A549 (cell line): ENCODE data around the gene ZNF219. TPM values are rescaled to one million over a fixed set of nuclear protein-coding genes. Genes with fewer than 3 reads are reported as not detected.

Experiments used
- ATAC-seq, 2 experiments: fragments of 200-7000 bp in 1 of 2; fragments of >200 bp in 1 of 2; cut with Nextera tagmentation in 1 of 2; cut with Tn5 transposase in 1 of 2; 3 replicates each; pipeline versions ENCODE4 v1.8.0 to v1.9.1; 2018 to 2020; ENCODE audit warnings: mild to moderate bottlenecking in 1 of 2, moderate library complexity in 1 of 2
- CTCF ChIA-PET: fragments of 300-600 bp; sonication (Branson Sonifier 250); formaldehyde crosslinking; extraction: SDS; loops from one replicate; lab custom pipeline; 2021; ENCODE audit warnings: antibody characterized with exemption, inconsistent platforms; lab: Yijun Ruan, JAX
- POLR2A ChIA-PET: fragments of 350-600 bp; formaldehyde crosslinking; extraction: SDS; loops from one replicate; lab custom pipeline; 2021; ENCODE audit warnings: antibody characterized with exemption, inconsistent platforms; lab: Yijun Ruan, JAX
- DNase-seq, 2 experiments: peaks; one replicate each; pipeline versions ENCODE4 v3.0.0 to v3.0.0-alpha.2; 2011 to 2016; ENCODE audit warnings: low read depth in 1 of 2, low spot score in 1 of 2
- FAIRE-seq: peaks from 2 replicates; lab custom pipeline; 2011; peaks lifted over from hg19 to GRCh38; lab: Jason Lieb, UNC
- H3K27ac ChIP-seq, 2 experiments: fragments of >200 bp; sonication (Bioruptor Twin); formaldehyde crosslinking; 3 replicates each; pipeline ENCODE4 v1.5.1; 2016 to 2017
- H3K4me1 ChIP-seq: fragments of >200 bp; sonication (Bioruptor Twin); formaldehyde crosslinking; 3 replicates; pipeline ENCODE4 v1.6.1; 2016
- H3K4me2 ChIP-seq: fragments of >200 bp; sonication (Bioruptor Twin); formaldehyde crosslinking; 3 replicates; pipeline ENCODE4 v1.6.1; 2016
- H3K4me3 ChIP-seq: fragments of >200 bp; sonication (Bioruptor Twin); formaldehyde crosslinking; 3 replicates; pipeline ENCODE4 v1.5.1; 2016
- H3K9me3 ChIP-seq: fragments of >200 bp; sonication (Bioruptor Twin); formaldehyde crosslinking; 3 replicates; pipeline ENCODE4 v1.6.1; 2016
- CBX8 ChIP-seq: fragments of 200-600 bp; sonication (generic); IDR thresholded peaks from 2 replicates; pipeline ENCODE4 v1.6.1; 2016
- EHF ChIP-seq: fragments of 250-450 bp; sonication (Bioruptor Pico); IDR thresholded peaks from 2 replicates; pipeline ENCODE4 v1.5.0; 2020; ENCODE audit warnings: mild to moderate bottlenecking
- EP300 ChIP-seq, 2 experiments: fragments of >200 bp; sonication (Bioruptor Twin); formaldehyde crosslinking; IDR thresholded peaks; 2 replicates in 1 of 2; 3 replicates in 1 of 2; pipeline ENCODE4 v1.6.1; 2016 to 2017
- HDAC2 ChIP-seq: fragments of 200-600 bp; sonication (generic); IDR thresholded peaks from 2 replicates; pipeline ENCODE4 v1.6.1; 2016
- HOXA7 ChIP-seq: fragments of 250-450 bp; sonication (Bioruptor Pico); IDR thresholded peaks from 2 replicates; pipeline ENCODE4 v1.5.0; 2020; ENCODE audit warnings: mild to moderate bottlenecking, moderate library complexity
- HOXB5 ChIP-seq: fragments of 250-450 bp; sonication (Bioruptor Pico); IDR thresholded peaks from 2 replicates; pipeline ENCODE4 v1.5.0; 2020; ENCODE audit warnings: mild to moderate bottlenecking, moderate library complexity
- JUNB ChIP-seq: fragments of >200 bp; sonication (Bioruptor Twin); formaldehyde crosslinking; IDR thresholded peaks from 2 replicates; pipeline ENCODE4 v1.6.1; 2016
- KDM5A ChIP-seq: fragments of 200-600 bp; sonication (generic); IDR thresholded peaks from 2 replicates; pipeline ENCODE4 v1.6.1; 2016; ENCODE audit warnings: antibody characterized with exemption, mild to moderate bottlenecking
- MAFK ChIP-seq: fragments of 450-650 bp; IDR thresholded peaks from 2 replicates; pipeline ENCODE4 v1.6.1; 2014; ENCODE audit not compliant: partially characterized antibody
- MYC ChIP-seq: IDR thresholded peaks from 2 replicates; pipeline ENCODE4 v1.6.1; 2012; ENCODE audit warnings: mild to moderate bottlenecking, inconsistent platforms, low read length, improper control_type of control experiment, borderline replicate concordance
- NPAS2 ChIP-seq: fragments of 250-450 bp; sonication (Bioruptor Pico); IDR thresholded peaks from 2 replicates; pipeline ENCODE4 v1.8.0; 2022; ENCODE audit warnings: mild to moderate bottlenecking, moderate library complexity, borderline replicate concordance
- NR3C1 ChIP-seq: fragments of >200 bp; sonication (Bioruptor Twin); formaldehyde crosslinking; IDR thresholded peaks from 3 replicates; pipeline ENCODE4 v1.6.1; 2017
- PHF8 ChIP-seq: fragments of 200-600 bp; sonication (generic); IDR thresholded peaks from 2 replicates; pipeline ENCODE4 v1.6.1; 2016; ENCODE audit warnings: low read depth, mild to moderate bottlenecking, antibody characterized with exemption, moderate library complexity, borderline replicate concordance
- POLR2AphosphoS2 ChIP-seq: conservative IDR thresholded peaks from 2 replicates; pipeline ENCODE4 v1.6.1; 2012; ENCODE audit warnings: low read length, improper control_type of control experiment, inconsistent platforms
- RAD21 ChIP-seq, 2 experiments: fragments of >200 bp in 1 of 2; sonication (Bioruptor Twin) in 1 of 2; formaldehyde crosslinking in 1 of 2; IDR thresholded peaks in 1 of 2; conservative IDR thresholded peaks in 1 of 2; 2 replicates in 1 of 2; 3 replicates in 1 of 2; pipeline ENCODE4 v1.6.1; 2012 to 2018; ENCODE audit warnings: inconsistent platforms in 1 of 2
- RARB ChIP-seq: fragments of 250-450 bp; sonication (Bioruptor Pico); IDR thresholded peaks from 2 replicates; pipeline ENCODE4 v1.8.0; 2021; ENCODE audit warnings: mild to moderate bottlenecking, moderate library complexity
- SMC3 ChIP-seq: fragments of >200 bp; sonication (Bioruptor Twin); formaldehyde crosslinking; IDR thresholded peaks from 3 replicates; pipeline ENCODE4 v1.6.1; 2018; ENCODE audit warnings: inconsistent platforms
- SREBF2 ChIP-seq: fragments of 450-650 bp; IDR thresholded peaks from 2 replicates; pipeline ENCODE4 v1.6.1; 2014; ENCODE audit warnings: mild to moderate bottlenecking, moderate library complexity
- TFCP2L1 ChIP-seq: fragments of 250-450 bp; sonication (Bioruptor Pico); IDR thresholded peaks from 2 replicates; pipeline ENCODE4 v1.5.0; 2021; ENCODE audit warnings: mild to moderate bottlenecking
- TP53 ChIP-seq: fragments of 250-450 bp; sonication (Bioruptor Pico); IDR thresholded peaks from 2 replicates; pipeline ENCODE4 v1.5.0; 2021; ENCODE audit warnings: mild to moderate bottlenecking, moderate library complexity
- ZC3H11A ChIP-seq: fragments of 450-650 bp; IDR thresholded peaks from 2 replicates; pipeline ENCODE4 v1.6.1; 2014; ENCODE audit warnings: antibody characterized with exemption, mild to moderate bottlenecking
- ZFP36 ChIP-seq: fragments of 450-650 bp; IDR thresholded peaks from 2 replicates; pipeline ENCODE4 v1.6.1; 2014; ENCODE audit warnings: borderline replicate concordance; ENCODE audit not compliant: partially characterized antibody
- ZNF302 ChIP-seq: fragments of 250-450 bp; sonication (Bioruptor Pico); IDR thresholded peaks from 2 replicates; pipeline ENCODE4 v1.9.0; 2021; ENCODE audit warnings: inconsistent platforms, mild to moderate bottlenecking, moderate library complexity
- WGBS: methylation state at CpG from one replicate; pipeline ENCODE4 v1.1.6; 2017; ENCODE audit errors: missing lambda C conversion rate; 5-methylcytosine and 5-hydroxymethylcytosine counted together
- polyA plus RNA-seq, 4 experiments: library from polyadenylated mRNA; depleted of rRNA in 3 of 4; stranded (reverse); fragments of >200 nt; fragmentation: RNase III in 1 of 4; extraction: RNeasy Plus Mini Kit Qiagen cat#74134 plus additional on column Dnase treatment in 1 of 4; gene quantifications; 2 replicates in 3 of 4; 3 replicates in 1 of 4; pipeline ENCODE4 v1.2.3, GENCODE V29; 2011 to 2017
- TF ChIP-seq, protein P1 (sequence below): fragments of >200 bp; sonication (Bioruptor Twin); formaldehyde crosslinking; IDR thresholded peaks from 2 replicates; pipeline ENCODE4 v1.6.1; 2016
- TF ChIP-seq, protein P2 (sequence below): fragments of >200 bp; sonication (Bioruptor Twin); formaldehyde crosslinking; IDR thresholded peaks from 3 replicates; pipeline ENCODE4 v1.5.1; 2016
- TF ChIP-seq, protein P3 (sequence below): fragments of >200 bp; sonication (Bioruptor Twin); formaldehyde crosslinking; IDR thresholded peaks from 3 replicates; pipeline ENCODE4 v1.6.1; 2016

ZNF219 gene
- polyA plus RNA-seq, 2 of the 4 experiments (the other 2 are of a cell fraction), result 17.3 to 31.0 TPM

DNA sequence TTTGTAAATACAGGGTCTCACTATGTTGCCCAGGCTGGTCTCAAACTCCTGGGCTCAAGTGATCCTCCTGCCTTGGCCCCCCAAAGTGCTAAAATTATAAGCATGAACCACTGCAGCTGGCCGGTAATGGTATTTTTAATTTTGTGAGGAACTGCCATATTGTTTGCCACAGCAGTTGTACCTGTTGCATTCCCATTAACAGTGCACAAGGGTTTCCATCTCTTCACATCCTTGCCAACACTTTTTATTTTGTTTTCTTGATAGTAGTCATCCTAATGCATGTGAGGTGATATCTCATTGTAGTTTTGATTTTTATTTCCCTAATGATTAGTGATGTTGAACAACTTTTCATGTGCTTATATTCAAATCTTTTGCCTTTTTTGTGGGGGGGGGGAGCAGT, 43.9 kb upstream of the ZNF219 start:
- ChIA-PET CTCF (interaction anchor here (1.2 kb wide), 1 partner anchor 128 kb away, joined by 3 read pairs; no protein-coding TSS in a partner anchor), POLR2A (no interaction called here)
- H3K27ac ChIP-seq, result no peak overlapping the region
- no peak for TF ChIP-seq ZNF302 (CRISPR knock-in tag)
- TF ChIP-seq CBX8, result no peak
- TF ChIP-seq SREBF2, result no peak
- TF ChIP-seq NR3C1, result no peak
- TF ChIP-seq, protein P1, sequence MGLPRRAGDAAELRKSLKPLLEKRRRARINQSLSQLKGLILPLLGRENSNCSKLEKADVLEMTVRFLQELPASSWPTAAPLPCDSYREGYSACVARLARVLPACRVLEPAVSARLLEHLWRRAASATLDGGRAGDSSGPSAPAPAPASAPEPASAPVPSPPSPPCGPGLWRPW, result no peak
- TF ChIP-seq MAFK, result no peak
- TF ChIP-seq HOXB5 (CRISPR knock-in tag), result no peak
- no peak for TF ChIP-seq KDM5A
- no peak for TF ChIP-seq HOXA7 (CRISPR knock-in tag)
- TF ChIP-seq TP53 (CRISPR knock-in tag), result no peak
- no peak for TF ChIP-seq MYC
- TF ChIP-seq JUNB, result no peak
- H3K4me2 ChIP-seq, result no peak overlapping the region
- no peak overlapping the region for H3K4me3 ChIP-seq
- FAIRE-seq (no peak), DNase-seq (no peak), ATAC-seq (no peak)
- H3K4me1 ChIP-seq, result no peaks in the 10 kb centered on the region
- WGBS, result 92% methylated on average over 1 of the region's 1 CpG
- H3K9me3 ChIP-seq, result peaks cover 19% of the 10 kb centered on the region

DNA sequence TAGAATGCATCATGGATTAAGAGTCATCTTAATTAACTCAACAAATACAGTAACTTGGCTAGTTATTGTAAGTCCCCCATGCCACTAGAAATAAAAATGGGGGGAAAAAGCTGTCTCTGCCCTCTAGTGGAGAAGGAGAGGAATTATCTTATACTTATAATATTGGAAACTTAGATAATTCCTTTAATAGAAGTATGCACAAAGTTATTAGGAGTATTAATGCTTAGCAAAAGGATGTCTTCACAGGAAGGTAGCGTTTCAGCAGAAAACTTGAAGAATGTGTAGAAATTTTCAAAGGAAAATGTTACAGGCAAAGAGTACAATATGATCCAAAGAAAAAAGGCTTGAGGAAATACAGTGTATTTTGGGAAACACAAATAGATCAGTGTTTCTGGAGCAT, 37.6 kb upstream of the ZNF219 start:
- H3K4me3 ChIP-seq, result no peak overlapping the region
- TF ChIP-seq, protein P2, sequence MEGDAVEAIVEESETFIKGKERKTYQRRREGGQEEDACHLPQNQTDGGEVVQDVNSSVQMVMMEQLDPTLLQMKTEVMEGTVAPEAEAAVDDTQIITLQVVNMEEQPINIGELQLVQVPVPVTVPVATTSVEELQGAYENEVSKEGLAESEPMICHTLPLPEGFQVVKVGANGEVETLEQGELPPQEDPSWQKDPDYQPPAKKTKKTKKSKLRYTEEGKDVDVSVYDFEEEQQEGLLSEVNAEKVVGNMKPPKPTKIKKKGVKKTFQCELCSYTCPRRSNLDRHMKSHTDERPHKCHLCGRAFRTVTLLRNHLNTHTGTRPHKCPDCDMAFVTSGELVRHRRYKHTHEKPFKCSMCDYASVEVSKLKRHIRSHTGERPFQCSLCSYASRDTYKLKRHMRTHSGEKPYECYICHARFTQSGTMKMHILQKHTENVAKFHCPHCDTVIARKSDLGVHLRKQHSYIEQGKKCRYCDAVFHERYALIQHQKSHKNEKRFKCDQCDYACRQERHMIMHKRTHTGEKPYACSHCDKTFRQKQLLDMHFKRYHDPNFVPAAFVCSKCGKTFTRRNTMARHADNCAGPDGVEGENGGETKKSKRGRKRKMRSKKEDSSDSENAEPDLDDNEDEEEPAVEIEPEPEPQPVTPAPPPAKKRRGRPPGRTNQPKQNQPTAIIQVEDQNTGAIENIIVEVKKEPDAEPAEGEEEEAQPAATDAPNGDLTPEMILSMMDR, result peak; percentile 75
- TF ChIP-seq SMC3, result peak; percentile 49
- no peak for TF ChIP-seq CBX8
- peak; percentile 43 to 50; a peak in 4 of 5 replicates for TF ChIP-seq RAD21 (conservative IDR thresholded peaks at IDR 0.05 in 1 of 2, IDR thresholded peaks at IDR 0.05 in 1 of 2)
- TF ChIP-seq, all 56 proteins: peak for 3
- Histone ChIP-seq H3K4me2 (no peak overlapping the region), H3K27ac (no peak overlapping the region), H3K4me1 (no peaks in the 10 kb centered on the region), H3K9me3 (no peaks in the 10 kb centered on the region)
- 8% methylated on average over 1 of the region's 1 CpG for WGBS
- ChIA-PET CTCF (interaction anchor here (0.7 to 4.2 kb wide), 13 partner anchors 10 to 120 kb away, joined by 3 to 34 read pairs (median 6); partner anchors contain the start of gene OR5AU1), POLR2A (no interaction called here)
- ATAC-seq, result peak in 1 of 2 experiments; percentile 48; a peak in 1 of 6 replicates
- peak; percentile 18 for FAIRE-seq
- peak; percentile 20 to 50 for DNase-seq

DNA sequence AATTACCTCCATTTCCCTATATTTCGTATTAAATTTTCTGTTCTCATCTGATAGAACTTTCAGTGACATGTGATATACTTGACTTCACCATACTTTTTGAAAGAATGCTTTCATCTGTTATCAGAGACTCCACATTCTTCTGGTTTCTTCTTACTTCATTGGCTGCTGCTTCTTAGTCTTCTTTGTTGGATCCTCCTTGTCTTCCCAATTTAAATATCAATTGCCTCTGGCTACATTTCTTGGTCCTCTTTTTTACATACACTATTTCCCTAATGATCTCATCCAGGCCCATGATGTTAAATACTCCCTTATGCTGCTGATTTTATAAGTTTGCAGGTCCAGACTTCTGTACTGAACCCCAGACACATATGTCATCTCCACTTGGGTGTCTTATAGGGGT, 35.4 kb upstream of the ZNF219 start:
- Histone ChIP-seq H3K9me3 (0 out of 3 replicates have a peak, but pooled peaks cover 3% of the 10 kb centered on the region), H3K27ac (no peak overlapping the region), H3K4me1 (no peaks in the 10 kb centered on the region), H3K4me2 (no peak overlapping the region), H3K4me3 (no peak overlapping the region)
- WGBS, result 13% methylated on average over 1 of the region's 1 CpG
- DNase-seq (no peak), FAIRE-seq (no peak), ATAC-seq (no peak)
- ChIA-PET CTCF (interaction anchor here (0.7 to 4.2 kb wide), 4 partner anchors 9 to 138 kb away, joined by 3 to 34 read pairs (median 7); no protein-coding TSS in a partner anchor), POLR2A (no interaction called here)
- TF ChIP-seq ZC3H11A (no peak), KDM5A (no peak), SMC3 (no peak), NR3C1 (no peak), NPAS2 (CRISPR knock-in tag) (no peak), MYC (no peak), EP300 (IDR thresholded peaks at IDR 0.05) (no peak), RARB (no peak)
- TF ChIP-seq, all 56 proteins: peak for 0

DNA sequence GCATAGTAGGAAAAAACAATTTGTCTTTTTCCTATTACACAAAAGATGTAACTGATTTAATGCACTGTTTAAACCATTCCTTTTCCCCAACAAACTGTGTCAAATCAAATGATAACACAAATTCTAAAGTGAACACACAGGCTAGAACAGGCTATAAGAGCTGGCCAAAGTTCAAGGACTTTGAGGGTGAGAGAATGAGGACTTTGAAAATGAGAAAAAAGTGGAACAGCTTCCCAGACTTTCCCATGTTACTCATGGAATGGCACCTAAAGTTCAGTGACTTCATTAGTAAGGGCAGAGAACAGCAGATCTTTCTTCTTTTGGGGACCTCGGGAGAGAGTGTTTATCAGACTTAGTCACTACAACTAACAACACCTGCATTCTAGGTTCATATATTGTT, 25.0 kb upstream of the ZNF219 start:
- Histone ChIP-seq H3K4me1 (no peaks in the 10 kb centered on the region), H3K9me3 (no peaks in the 10 kb centered on the region), H3K27ac (no peak overlapping the region), H3K4me3 (no peak overlapping the region), H3K4me2 (no peak overlapping the region)
- 50% methylated on average over 1 of the region's 1 CpG for whole genome bisulfite sequencing
- ATAC-seq, result no peak
- ChIA-PET POLR2A (interaction anchor here (1.2 kb wide), 1 partner anchor 19 kb away, joined by 3 read pairs; no protein-coding TSS in a partner anchor), CTCF (interaction anchor here (1.2 to 6.2 kb wide), 8 partner anchors 10 to 109 kb away, joined by 3 to 34 read pairs (median 8); no protein-coding TSS in a partner anchor)
- DNase-seq, result no peak
- FAIRE-seq, result no peak
- TF ChIP-seq TFCP2L1 (CRISPR knock-in tag), result no peak
- no peak for TF ChIP-seq POLR2AphosphoS2
- no peak for TF ChIP-seq ZFP36
- TF ChIP-seq EHF, result no peak
- TF ChIP-seq, protein P3, sequence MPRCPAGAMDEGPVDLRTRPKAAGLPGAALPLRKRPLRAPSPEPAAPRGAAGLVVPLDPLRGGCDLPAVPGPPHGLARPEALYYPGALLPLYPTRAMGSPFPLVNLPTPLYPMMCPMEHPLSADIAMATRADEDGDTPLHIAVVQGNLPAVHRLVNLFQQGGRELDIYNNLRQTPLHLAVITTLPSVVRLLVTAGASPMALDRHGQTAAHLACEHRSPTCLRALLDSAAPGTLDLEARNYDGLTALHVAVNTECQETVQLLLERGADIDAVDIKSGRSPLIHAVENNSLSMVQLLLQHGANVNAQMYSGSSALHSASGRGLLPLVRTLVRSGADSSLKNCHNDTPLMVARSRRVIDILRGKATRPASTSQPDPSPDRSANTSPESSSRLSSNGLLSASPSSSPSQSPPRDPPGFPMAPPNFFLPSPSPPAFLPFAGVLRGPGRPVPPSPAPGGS, result no peak
- TF ChIP-seq HDAC2, result no peak
- no peak for TF ChIP-seq NPAS2 (CRISPR knock-in tag)
- no peak for TF ChIP-seq PHF8
